HepG2 (cell line): Measurements from ENCODE around the gene SLC9A8. TPM values are rescaled to one million over a fixed set of nuclear protein-coding genes. Genes with fewer than 3 reads are reported as not detected.

ENCODE experiments used
- ATF4 ChIP-seq, 2 experiments: fragments of 450-650 bp in 1 of 2; sonication (generic) in 1 of 2; formaldehyde crosslinking; IDR thresholded peaks; 2 replicates each; pipeline versions ENCODE4 v1.5.0 to v1.8.0; 2020 to 2022; ENCODE audit warnings: mild to moderate bottlenecking in 1 of 2, missing genetic modification reagents in 1 of 2
- CC2D1A ChIP-seq: sonication (generic); formaldehyde crosslinking; IDR thresholded peaks from 2 replicates; pipeline ENCODE4 v1.8.1; 2023; ENCODE audit warnings: mild to moderate bottlenecking, missing genetic modification reagents
- ELF1 ChIP-seq: sonication (generic); formaldehyde crosslinking; IDR thresholded peaks from 2 replicates; pipeline ENCODE4 v1.4.0; 2020; ENCODE audit warnings: missing genetic modification reagents
- FOXJ3 ChIP-seq: sonication (generic); formaldehyde crosslinking; IDR thresholded peaks from 2 replicates; pipeline ENCODE4 v1.4.0; 2020; ENCODE audit warnings: missing genetic modification reagents, mild to moderate bottlenecking, borderline replicate concordance
- FOXP4 ChIP-seq: sonication (generic); formaldehyde crosslinking; IDR thresholded peaks from 2 replicates; pipeline ENCODE4 v1.4.0; 2020; ENCODE audit warnings: missing genetic modification reagents
- GPBP1L1 ChIP-seq: sonication (generic); formaldehyde crosslinking; IDR thresholded peaks from 2 replicates; pipeline ENCODE4 v1.5.0; 2020; ENCODE audit warnings: mild to moderate bottlenecking, missing genetic modification reagents
- HOMEZ ChIP-seq: IDR thresholded peaks from 2 replicates; pipeline ENCODE4 v1.6.1; 2016; ENCODE audit warnings: low read depth
- KLF16 ChIP-seq, 2 experiments: sonication (generic) in 1 of 2; formaldehyde crosslinking in 1 of 2; IDR thresholded peaks; 2 replicates each; pipeline versions ENCODE4 v1.6.1 to v1.8.0; 2016 to 2023; ENCODE audit warnings: missing genetic modification reagents in 2 of 2, missing compliant biosample characterization in 1 of 2
- MXD1 ChIP-seq: sonication (generic); formaldehyde crosslinking; IDR thresholded peaks from 2 replicates; pipeline ENCODE4 v1.4.0; 2020; ENCODE audit warnings: mild to moderate bottlenecking, missing genetic modification reagents
- SMARCC2 ChIP-seq: fragments of 450-650 bp; IDR thresholded peaks from 2 replicates; pipeline ENCODE4 v1.6.1; 2017; ENCODE audit warnings: antibody characterized with exemption, mild to moderate bottlenecking
- TEAD2 ChIP-seq: sonication (generic); formaldehyde crosslinking; IDR thresholded peaks from 2 replicates; pipeline ENCODE4 v1.9.0; 2021; ENCODE audit warnings: missing genetic modification reagents
- ZBTB34 ChIP-seq: sonication (generic); formaldehyde crosslinking; IDR thresholded peaks from 2 replicates; pipeline ENCODE4 v1.8.0; 2022; ENCODE audit warnings: mild to moderate bottlenecking, missing genetic modification reagents
- ZMAT5 ChIP-seq: sonication (generic); formaldehyde crosslinking; IDR thresholded peaks from 2 replicates; pipeline ENCODE4 v1.5.0; 2020; ENCODE audit warnings: mild to moderate bottlenecking, low read depth, missing genetic modification reagents, borderline replicate concordance
- ZNF24 ChIP-seq: fragments of 450-650 bp; IDR thresholded peaks from 2 replicates; pipeline ENCODE4 v1.6.1; 2017; ENCODE audit warnings: antibody characterized with exemption, mild to moderate bottlenecking
- ZNF639 ChIP-seq: conservative IDR thresholded peaks from 2 replicates; pipeline ENCODE4 v1.6.1; 2018; ENCODE audit warnings: missing genetic modification reagents
- polyA plus RNA-seq, 8 experiments: library from polyadenylated mRNA; depleted of rRNA in 3 of 8; stranded (reverse) in 7 of 8; unstranded in 1 of 8; fragments of >200 nt; fragmentation: Illumina TruSeq in 4 of 8; extraction: Trizol in 4 of 8; gene quantifications; 2 replicates each; pipeline versions ENCODE4 v1.2.1 to v1.2.3, GENCODE V29; 2011 to 2016; ENCODE audit warnings: low read depth in 4 of 8, missing spikeins in 1 of 8, mixed read lengths in 1 of 8; ENCODE audit not compliant: insufficient read depth in 1 of 8
- total RNA-seq, 5 experiments: library from RNA; depleted of rRNA; stranded (reverse); fragments of >200 nt; fragmentation: Illumina TruSeq; extraction: Trizol; gene quantifications; 2 replicates each; pipeline ENCODE4 v1.2.3, GENCODE V29; 2016; ENCODE audit warnings: low read depth in 1 of 5

The SLC9A8 gene
- total and polyA plus RNA-seq, 2 of the 13 experiments (the other 11 are each of a cell fraction or from before 2014, with no cell fraction given): 4.1 to 7.4 TPM

- TF ChIP-seq ZNF639 (CRISPR knock-in tag) (peak; percentile 71; the same call in 1 of the 2 replicates), KLF16 (CRISPR knock-in tag; IDR thresholded peaks at IDR 0.05) (peak; percentile 86 to 97; a peak in 2 of 4 replicates), GPBP1L1 (CRISPR knock-in tag) (no peak), HOMEZ (CRISPR knock-in tag) (peak; percentile 71), ATF4 (CRISPR knock-in tag; IDR thresholded peaks at IDR 0.05) (peak in 1 of 2 experiments; percentile 72; a peak in 2 of 4 replicates), CC2D1A (CRISPR knock-in tag) (no peak), ZMAT5 (CRISPR knock-in tag) (no peak), SMARCC2 (no peak), ELF1 (no peak), ZBTB34 (CRISPR knock-in tag) (no peak; the same call in 1 of the 2 replicates), ZNF24 (no peak), TEAD2 (CRISPR knock-in tag) (no peak), FOXJ3 (0 out of 2 replicates have a peak, but pooled peaks have one; percentile 59), FOXP4 (peak; percentile 42), MXD1 (peak; percentile 76; the same call in 1 of the 2 replicates)
These were observed 123.8 kb downstream of the SLC9A8 start, which contains the start of gene RNF114 (continued) for GRCh38 chr20:49936153-49937026.
